HEK293 (cell line): Measurements from ENCODE around the gene TRIM33.

Experiments
- CTCF ChIA-PET: fragments of 350-600 bp; formaldehyde crosslinking; extraction: SDS; loops from one replicate; lab custom pipeline; 2021; ENCODE audit warnings: antibody characterized with exemption; lab: Yijun Ruan, JAX
- POLR2A ChIA-PET: fragments of 300-600 bp; formaldehyde crosslinking; extraction: SDS; loops from one replicate; lab custom pipeline; 2020; ENCODE audit warnings: antibody characterized with exemption, inconsistent platforms; lab: Yijun Ruan, JAX
- H3K27ac ChIP-seq: fragments of 200-500 bp; sonication (Bioruptor generic); 2 replicates; pipeline ENCODE4 v1.5.1; 2014; ENCODE audit warnings: low read depth, low read length, control low read depth, inconsistent platforms; ENCODE audit errors: extremely low read depth
- H3K36me3 ChIP-seq, 2 experiments: fragments of 200-500 bp in 1 of 2; sonication (Bioruptor generic) in 1 of 2; 1 replicate in 1 of 2; 2 replicates in 1 of 2; pipeline ENCODE4 v1.5.1; 2014 to 2017; ENCODE audit warnings: inconsistent platforms in 2 of 2, low read length in 2 of 2; ENCODE audit not compliant: control insufficient read depth in 2 of 2, insufficient read depth in 1 of 2
- H3K4me1 ChIP-seq: fragments of 200-500 bp; sonication (Bioruptor generic); 2 replicates; pipeline ENCODE4 v1.5.1; 2014; ENCODE audit warnings: mild to moderate bottlenecking, low read length, inconsistent platforms; ENCODE audit not compliant: control insufficient read depth, insufficient read depth
- H3K4me3 ChIP-seq: 2 replicates; pipeline ENCODE4 v1.5.1; 2011; ENCODE audit warnings: low read depth, mild to moderate bottlenecking, control low read depth, low read length, moderate library complexity
- H3K9me3 ChIP-seq: fragments of 200-500 bp; sonication (Bioruptor generic); 2 replicates; pipeline ENCODE4 v1.5.1; 2014; ENCODE audit warnings: low read depth, low read length, inconsistent platforms; ENCODE audit not compliant: control insufficient read depth, insufficient read depth
- AEBP2 ChIP-seq: fragments of 450-650 bp; formaldehyde crosslinking; IDR thresholded peaks from 2 replicates; pipeline ENCODE4 v1.5.1; 2016; ENCODE audit warnings: missing biosample characterization, missing genetic modification characterization, borderline replicate concordance
- GLI2 ChIP-seq: fragments of 450-650 bp; formaldehyde crosslinking; IDR thresholded peaks from 2 replicates; pipeline ENCODE4; 2017; ENCODE audit warnings: missing biosample characterization, missing genetic modification characterization, low read depth, borderline replicate concordance
- IKZF3 ChIP-seq: fragments of 450-650 bp; IDR thresholded peaks from 2 replicates; pipeline ENCODE4 v1.5.0; 2018; ENCODE audit warnings: missing biosample characterization, mild to moderate bottlenecking, missing genetic modification characterization, moderate library complexity
- PRDM4 ChIP-seq: fragments of 450-650 bp; formaldehyde crosslinking; IDR thresholded peaks from 2 replicates; pipeline ENCODE4 v1.5.1; 2017; ENCODE audit warnings: missing biosample characterization, missing genetic modification characterization
- PRDM6 ChIP-seq: fragments of 450-650 bp; formaldehyde crosslinking; IDR thresholded peaks from 2 replicates; pipeline ENCODE4 v1.5.1; 2017; ENCODE audit warnings: missing biosample characterization, missing genetic modification characterization
- SETDB1 ChIP-seq: IDR thresholded peaks from one replicate; pipeline ENCODE4 v1.6.1; 2017; ENCODE audit warnings: mild to moderate bottlenecking, low read length, moderate library complexity, mixed read lengths; ENCODE audit not compliant: insufficient read length
- ZBTB44 ChIP-seq: fragments of 450-650 bp; IDR thresholded peaks from 2 replicates; pipeline ENCODE4 v1.5.1; 2018; ENCODE audit warnings: missing biosample characterization, mild to moderate bottlenecking, missing genetic modification characterization
- ZBTB8A ChIP-seq: fragments of 450-650 bp; formaldehyde crosslinking; IDR thresholded peaks from 2 replicates; pipeline ENCODE4 v1.5.1; 2016; ENCODE audit warnings: missing biosample characterization, missing genetic modification characterization
- ZIC2 ChIP-seq: fragments of 450-650 bp; formaldehyde crosslinking; IDR thresholded peaks from 2 replicates; pipeline ENCODE4 v1.5.1; 2016; ENCODE audit warnings: missing biosample characterization, missing genetic modification characterization
- ZNF132 ChIP-seq: fragments of 450-650 bp; formaldehyde crosslinking; IDR thresholded peaks from 2 replicates; pipeline ENCODE4 v1.5.1; 2017; ENCODE audit warnings: missing biosample characterization, missing genetic modification characterization, borderline replicate concordance
- ZNF133 ChIP-seq: fragments of 450-650 bp; formaldehyde crosslinking; IDR thresholded peaks from 2 replicates; pipeline ENCODE4 v1.5.1; 2016; ENCODE audit warnings: missing biosample characterization, missing genetic modification characterization
- ZNF140 ChIP-seq: fragments of 450-650 bp; formaldehyde crosslinking; IDR thresholded peaks from 2 replicates; pipeline ENCODE4 v1.5.1; 2016; ENCODE audit warnings: missing biosample characterization, missing genetic modification characterization
- ZNF148 ChIP-seq: fragments of 450-650 bp; formaldehyde crosslinking; IDR thresholded peaks from 2 replicates; pipeline ENCODE4 v1.5.0; 2017; ENCODE audit warnings: missing biosample characterization, missing genetic modification characterization, borderline replicate concordance
- ZNF157 ChIP-seq: fragments of 450-650 bp; formaldehyde crosslinking; IDR thresholded peaks from 2 replicates; pipeline ENCODE4 v1.5.1; 2016; ENCODE audit warnings: missing biosample characterization, missing genetic modification characterization
- ZNF529 ChIP-seq: fragments of 450-650 bp; formaldehyde crosslinking; IDR thresholded peaks from 2 replicates; pipeline ENCODE4 v1.5.1; 2017; ENCODE audit warnings: missing genetic modification characterization, missing biosample characterization; ENCODE audit not compliant: insufficient replicate concordance
- ZNF548 ChIP-seq: fragments of 450-650 bp; formaldehyde crosslinking; IDR thresholded peaks from 2 replicates; pipeline ENCODE4 v1.5.1; 2016; ENCODE audit warnings: missing biosample characterization, missing genetic modification characterization
- ZNF558 ChIP-seq: fragments of 450-650 bp; formaldehyde crosslinking; IDR thresholded peaks from 2 replicates; pipeline ENCODE4 v1.5.1; 2016; ENCODE audit warnings: missing biosample characterization, missing genetic modification characterization
- ZNF664 ChIP-seq: fragments of 450-650 bp; formaldehyde crosslinking; IDR thresholded peaks from 2 replicates; pipeline ENCODE4 v1.5.1; 2016; ENCODE audit warnings: missing biosample characterization, missing genetic modification characterization
- ZNF768 ChIP-seq: fragments of 450-650 bp; formaldehyde crosslinking; IDR thresholded peaks from 2 replicates; pipeline ENCODE4 v1.5.1; 2018; ENCODE audit warnings: missing biosample characterization, mild to moderate bottlenecking, missing genetic modification characterization
- ZSCAN18 ChIP-seq: fragments of 450-650 bp; formaldehyde crosslinking; IDR thresholded peaks from 2 replicates; pipeline ENCODE4 v1.5.1; 2016; ENCODE audit warnings: missing biosample characterization, missing genetic modification characterization

Gene TRIM33

GRCh38 chr1:114505148-114505561 is 5.8 kb downstream of the TRIM33 start (continued):
- TF ChIP-seq ZNF148 (tag by site-specific recombination) (no peak), ZNF529 (tag by site-specific recombination) (no peak), ZNF548 (tag by site-specific recombination) (no peak), AEBP2 (tag by site-specific recombination) (no peak), ZNF558 (tag by site-specific recombination) (no peak), PRDM4 (no peak), ZSCAN18 (tag by site-specific recombination) (no peak)

GRCh38 chr1:114503916-114504422 is 7.0 kb downstream of the TRIM33 start:
- ChIA-PET CTCF (interaction anchor here (0.8 kb wide), 1 partner anchor 55 kb away, joined by 3 read pairs; no protein-coding TSS in a partner anchor), POLR2A (no interaction called here)
- peaks cover 0 to 30% of the 10 kb centered on the region in 2 experiments; a peak in 2 of 3 replicates for H3K36me3 ChIP-seq

GRCh38 chr1:114502080-114502479 is 8.9 kb downstream of the TRIM33 start:
- Histone ChIP-seq H3K9me3 (no peaks in the 10 kb centered on the region), H3K27ac (no peak overlapping the region), H3K4me3 (no peak overlapping the region), H3K36me3 (peaks cover 0 to 27% of the 10 kb centered on the region in 2 experiments; a peak in 2 of 3 replicates), H3K4me1 (peaks cover 7% of the 10 kb centered on the region; the same call in 1 of the 2 replicates)
- POLR2A ChIA-PET: no interaction called here
- CTCF ChIA-PET: no interaction called here
- TF ChIP-seq SETDB1 (no peak), ZNF664 (tag by site-specific recombination) (no peak), ZNF132 (tag by site-specific recombination) (no peak), ZIC2 (tag by site-specific recombination) (no peak), ZNF140 (tag by site-specific recombination) (no peak), GLI2 (tag by site-specific recombination) (no peak), ZNF133 (tag by site-specific recombination) (no peak), ZBTB8A (tag by site-specific recombination) (no peak), ZBTB44 (tag by site-specific recombination) (no peak)

More at GRCh38 chr1:114503916-114504422, 7.0 kb downstream of the TRIM33 start:
- no peaks in the 10 kb centered on the region for H3K9me3 ChIP-seq
- H3K4me3 ChIP-seq: no peak overlapping the region
- peaks cover 7% of the 10 kb centered on the region; the same call in 1 of the 2 replicates for H3K4me1 ChIP-seq
- TF ChIP-seq PRDM6 (peak; percentile 52), IKZF3 (no peak), ZNF768 (tag by site-specific recombination) (no peak), ZNF157 (tag by site-specific recombination) (no peak)
- no peak overlapping the region for H3K27ac ChIP-seq
